Inferior parietal cortex (tissue), 1 donor: Measurements from ENCODE around the gene NR2F1.

Experiments used
- DNase-seq: peaks from one replicate; pipeline ENCODE4 v3.0.0-alpha.2; 2016; ENCODE audit errors: extremely low spot score

Gene NR2F1

GRCh38 chr5:93591323-93591945, 8.4 kb downstream of the NR2F1 start:
- DNase-seq, result no peak

DNA sequence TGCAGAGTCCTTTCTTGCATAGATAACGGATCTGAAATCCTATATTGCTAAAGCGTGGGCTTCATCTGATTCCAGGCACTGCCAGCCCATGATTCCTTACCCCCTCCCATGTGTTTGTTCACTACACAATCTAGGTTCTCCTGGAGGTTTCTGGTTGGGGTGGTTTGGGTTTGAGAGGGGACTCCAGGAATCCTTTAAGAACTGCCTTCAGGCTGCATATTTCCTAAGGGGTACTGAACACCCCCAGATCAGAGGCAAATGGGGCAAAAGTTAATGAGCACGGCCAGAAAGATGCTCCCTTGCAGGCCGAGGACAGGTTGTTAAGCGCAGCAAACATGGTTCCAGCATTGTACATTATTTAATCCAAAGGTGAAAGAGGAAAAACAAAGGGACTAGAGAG, 9.9 kb downstream of the NR2F1 start:
- no peak for DNase-seq

DNA sequence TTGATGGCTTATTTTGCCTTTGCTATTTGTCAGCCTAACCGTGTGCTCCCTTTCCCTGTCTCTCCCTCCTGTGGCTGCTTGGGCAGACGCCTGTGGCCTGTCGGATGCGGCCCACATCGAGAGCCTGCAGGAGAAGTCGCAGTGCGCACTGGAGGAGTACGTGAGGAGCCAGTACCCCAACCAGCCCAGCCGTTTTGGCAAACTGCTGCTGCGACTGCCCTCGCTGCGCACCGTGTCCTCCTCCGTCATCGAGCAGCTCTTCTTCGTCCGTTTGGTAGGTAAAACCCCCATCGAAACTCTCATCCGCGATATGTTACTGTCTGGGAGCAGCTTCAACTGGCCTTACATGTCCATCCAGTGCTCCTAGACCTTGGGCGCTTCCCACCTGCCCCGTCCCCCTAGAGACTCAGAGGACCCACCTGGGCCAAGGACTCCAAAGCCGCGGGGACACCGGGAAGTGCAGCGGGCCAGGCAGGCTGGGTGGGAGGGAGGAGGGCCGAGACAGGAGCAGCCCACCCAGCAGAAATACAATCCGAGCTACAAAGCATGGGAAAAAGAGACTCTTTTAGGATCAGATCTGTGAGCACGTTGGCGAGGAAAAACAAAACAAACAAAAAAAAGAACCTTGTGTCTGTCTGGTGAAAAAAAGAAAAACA, 10.6 kb downstream of the NR2F1 start:
- DNase-seq, result no peak

- DNase-seq, result no peak
Observed at GRCh38 chr5:93594591-93595419, 11.8 kb downstream of the NR2F1 start.

- no peak for DNase-seq
Observed at GRCh38 chr5:93595420-93596147, 12.6 kb downstream of the NR2F1 start.

DNA sequence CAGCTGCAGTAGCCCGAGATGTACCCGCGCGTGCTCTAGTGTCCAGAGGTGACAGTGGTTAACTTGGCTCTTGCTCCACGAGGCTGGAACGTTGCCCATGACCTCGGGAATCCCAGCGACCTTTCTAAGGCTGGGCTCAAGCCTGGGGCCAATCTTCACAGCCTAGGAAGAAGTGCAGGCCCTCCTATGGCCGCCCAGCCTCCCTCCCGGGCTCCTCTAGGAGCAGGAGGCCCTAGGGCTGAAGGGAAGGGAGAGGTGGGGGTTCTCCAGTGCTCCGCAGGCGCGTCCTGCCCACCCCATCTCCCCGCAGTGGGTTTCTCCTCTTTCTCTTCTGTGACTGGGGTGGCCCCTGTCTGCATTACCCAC, 13.3 kb downstream of the NR2F1 start:
- no peak for DNase-seq

GRCh38 chr5:93596676-93597490, 13.9 kb downstream of the NR2F1 start:
- no peak for DNase-seq

DNA sequence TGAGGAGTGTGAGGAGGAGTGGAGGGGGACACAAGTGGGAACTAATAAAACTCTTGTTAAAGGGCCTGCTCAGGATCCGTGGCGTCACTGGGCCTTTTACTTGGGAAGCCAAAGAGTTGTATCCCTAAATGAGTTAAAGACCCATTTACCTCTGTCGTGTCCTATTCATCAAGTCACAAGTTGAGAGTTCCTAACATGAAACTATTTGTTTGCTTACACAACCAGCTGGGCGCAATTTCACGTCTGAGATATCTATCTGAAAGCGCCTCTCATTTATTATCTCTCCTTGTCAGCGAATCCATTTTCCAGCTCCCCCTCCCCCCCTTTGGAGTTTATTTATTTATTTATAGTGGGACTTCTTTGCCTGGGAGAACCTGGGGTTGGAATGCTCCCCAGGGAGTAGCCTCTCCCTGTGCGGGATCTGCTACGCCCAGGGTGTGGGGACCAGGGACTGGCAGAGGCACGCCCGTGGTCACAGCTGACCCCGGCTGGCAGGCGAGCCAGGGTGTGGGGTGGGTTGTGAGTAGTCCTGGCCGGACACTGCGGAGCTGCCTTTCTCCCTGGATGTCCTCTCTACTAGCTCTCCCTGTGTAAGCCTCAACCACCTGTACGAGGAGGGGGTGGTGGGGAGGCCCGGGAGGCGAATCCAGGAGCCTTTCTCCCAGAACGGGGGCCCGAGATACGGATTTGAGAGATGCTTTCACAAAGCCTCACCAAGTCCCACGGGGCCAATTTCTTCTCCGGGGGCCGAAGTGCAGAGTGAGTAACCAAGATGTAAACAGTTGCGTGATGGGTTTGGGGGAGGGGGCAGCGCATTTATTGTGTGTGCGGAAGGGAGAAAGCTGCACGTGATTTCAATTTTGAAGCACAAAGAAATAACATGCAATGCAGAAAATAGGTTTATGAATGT, 15.3 kb downstream of the NR2F1 start:
- DNase-seq, result no peak

- no peak for DNase-seq
Observed at GRCh38 chr5:93599001-93599379, 16.0 kb downstream of the NR2F1 start.

- no peak for DNase-seq
Observed at GRCh38 chr5:93599399-93600120, 16.5 kb downstream of the NR2F1 start.

GRCh38 chr5:93600409-93601070, 17.5 kb downstream of the NR2F1 start:
- no peak for DNase-seq

DNA sequence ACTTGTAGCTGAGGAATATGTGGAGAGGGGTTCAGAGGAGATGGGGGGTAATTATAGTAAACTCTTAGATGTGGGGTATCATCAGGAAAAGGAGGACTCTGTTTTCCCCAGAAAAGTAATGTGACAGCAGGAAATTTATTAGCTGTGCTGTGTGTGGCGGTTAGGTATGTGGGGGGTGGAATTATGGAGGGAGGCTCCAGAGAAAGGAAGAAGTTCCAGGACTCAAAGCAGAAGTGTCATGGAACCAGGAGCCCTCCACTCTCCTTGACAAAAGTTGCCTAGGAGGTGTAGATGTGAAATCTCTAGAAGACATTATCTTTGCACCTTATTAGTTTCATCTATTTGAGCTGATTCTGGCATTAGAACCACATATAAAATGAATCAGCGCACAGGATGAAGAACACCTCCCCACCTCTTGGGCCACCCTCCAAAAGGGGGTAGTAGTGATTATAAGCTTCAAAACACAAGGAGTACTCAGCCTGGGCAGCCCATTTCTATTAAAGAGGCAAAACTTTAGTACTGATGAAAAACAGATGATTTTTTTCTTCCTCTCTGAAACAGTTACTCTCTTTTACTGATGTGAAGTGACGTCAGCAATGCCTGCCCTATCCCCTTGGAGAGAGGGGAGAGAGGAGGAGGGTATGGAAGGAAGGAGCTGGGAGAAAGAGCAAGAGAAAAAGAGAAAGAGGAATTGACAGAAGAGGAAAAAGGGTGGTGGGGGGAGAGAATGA, 18.2 kb downstream of the NR2F1 start:
- DNase-seq, result no peak

DNA sequence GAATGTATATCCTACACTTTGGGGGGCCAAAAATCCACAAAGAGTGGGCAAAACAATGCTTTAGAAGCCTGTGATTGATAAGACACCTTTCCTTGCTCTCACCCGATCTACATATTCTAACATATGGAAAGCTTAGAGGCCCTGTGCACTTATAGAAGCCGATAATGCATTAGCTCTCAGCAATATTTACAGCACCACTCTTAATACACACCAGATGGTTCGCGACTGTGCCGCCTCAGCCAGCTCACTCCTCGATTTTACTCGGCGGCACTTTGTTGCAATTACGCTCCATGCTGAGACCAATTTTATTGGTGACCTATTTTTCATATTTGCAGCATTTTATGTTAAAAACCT, 18.8 kb downstream of the NR2F1 start:
- DNase-seq, result no peak

- DNase-seq, result no peak
Observed at GRCh38 chr5:93602241-93603077, 19.4 kb downstream of the NR2F1 start.

GRCh38 chr5:93603078-93603792, 20.2 kb downstream of the NR2F1 start:
- DNase-seq, result no peak

DNA sequence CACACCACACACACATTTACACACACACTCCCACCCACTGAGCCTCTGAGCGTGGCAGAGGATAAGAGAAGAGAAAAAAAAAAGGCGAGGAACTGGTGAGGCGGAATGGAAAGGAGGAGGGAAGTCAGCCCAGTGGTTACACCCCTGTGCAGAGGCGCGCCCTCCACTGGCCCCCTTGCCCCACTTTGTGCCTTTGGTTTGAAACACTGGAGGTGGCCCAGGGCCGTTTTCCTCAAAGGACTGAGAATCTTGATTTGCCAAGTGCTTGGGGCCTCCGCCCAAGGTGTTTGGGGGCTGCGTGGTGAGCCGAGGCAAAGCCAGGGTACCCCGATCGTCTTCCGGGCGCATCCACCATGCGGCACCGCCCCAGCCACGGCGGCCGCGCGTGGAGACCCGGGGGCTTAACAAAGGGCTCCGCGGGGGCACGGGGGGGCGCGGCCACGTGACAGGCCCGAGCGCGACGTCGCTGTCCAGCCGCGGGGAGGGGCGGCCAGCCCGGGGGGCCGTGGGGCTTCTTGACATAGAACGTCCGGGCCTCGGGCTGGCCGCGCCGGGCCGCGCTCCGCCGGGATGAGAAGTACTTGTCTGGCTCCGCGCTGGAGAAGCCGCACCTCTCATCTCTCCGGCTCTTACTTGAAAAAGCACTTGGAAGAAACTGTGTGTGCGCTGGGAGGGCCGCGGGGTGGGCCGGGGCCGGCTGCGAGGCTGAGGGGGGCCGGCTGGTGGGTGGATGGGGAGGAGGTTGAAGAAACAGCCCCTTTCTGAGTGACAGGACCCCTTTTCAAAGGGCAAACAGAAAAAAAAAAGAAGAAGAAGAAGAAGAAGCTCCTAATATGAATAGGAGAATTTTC, 21.0 kb downstream of the NR2F1 start:
- no peak for DNase-seq
